Brain microvascular endothelial cell (primary cell): ENCODE data around the gene MAPK10.

Source experiments
- DNase-seq: peaks from one replicate; pipeline ENCODE4 v3.0.0-alpha.2; 2020
- H3K27ac ChIP-seq: fragments of 250-450 bp; sonication (Bioruptor Pico); 2 replicates; pipeline ENCODE4 v1.5.1; 2020; ENCODE audit warnings: mild to moderate bottlenecking, moderate library complexity
- H3K27me3 ChIP-seq: fragments of 250-450 bp; sonication (Bioruptor Pico); replicated peaks from 2 replicates; pipeline ENCODE4 v1.5.1; 2020; ENCODE audit warnings: mild to moderate bottlenecking
- H3K36me3 ChIP-seq: fragments of 250-450 bp; sonication (Bioruptor Pico); replicated peaks from 2 replicates; pipeline ENCODE4 v1.5.1; 2020; ENCODE audit warnings: mild to moderate bottlenecking
- H3K4me3 ChIP-seq: 2 replicates; pipeline ENCODE4 v1.5.1; 2011; ENCODE audit warnings: low read depth, mild to moderate bottlenecking, control low read depth, low read length, moderate library complexity
- CTCF ChIP-seq: IDR thresholded peaks from 2 replicates; pipeline ENCODE4 v1.5.1; 2011; ENCODE audit warnings: low read depth, mild to moderate bottlenecking, moderate library complexity, low read length, control low read depth, inconsistent platforms; ENCODE audit errors: missing control alignments
- in situ Hi-C: cut with HindIII; loops from 2 replicates; pipeline ENCODE4 v1.10.0; 2017; ENCODE audit warnings: low sequenced_read_pairs, low pct_ligation_motif_present

The MAPK10 gene

DNA sequence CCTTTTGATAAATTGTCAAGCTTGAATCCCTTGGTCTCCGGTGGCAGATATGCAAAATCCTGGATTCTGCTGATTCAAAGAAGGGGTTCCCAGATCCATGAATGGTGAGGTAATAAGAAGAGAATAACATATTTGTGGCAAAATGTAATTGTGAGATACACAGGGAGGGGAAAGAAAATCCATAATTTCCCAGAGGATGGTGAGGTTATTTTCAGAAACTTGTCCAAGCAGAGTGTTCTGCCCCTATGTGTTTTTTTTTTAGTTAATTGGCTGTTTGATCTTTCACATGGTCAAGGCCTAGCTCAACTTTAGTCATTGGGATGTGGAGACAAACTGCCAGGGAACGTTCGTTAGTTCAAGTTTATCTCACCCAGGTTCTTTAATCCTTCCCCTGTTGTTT lies 408.8 kb downstream of the MAPK10 start:
- no peak for TF ChIP-seq CTCF
- in situ Hi-C loops = no loop called here

DNA sequence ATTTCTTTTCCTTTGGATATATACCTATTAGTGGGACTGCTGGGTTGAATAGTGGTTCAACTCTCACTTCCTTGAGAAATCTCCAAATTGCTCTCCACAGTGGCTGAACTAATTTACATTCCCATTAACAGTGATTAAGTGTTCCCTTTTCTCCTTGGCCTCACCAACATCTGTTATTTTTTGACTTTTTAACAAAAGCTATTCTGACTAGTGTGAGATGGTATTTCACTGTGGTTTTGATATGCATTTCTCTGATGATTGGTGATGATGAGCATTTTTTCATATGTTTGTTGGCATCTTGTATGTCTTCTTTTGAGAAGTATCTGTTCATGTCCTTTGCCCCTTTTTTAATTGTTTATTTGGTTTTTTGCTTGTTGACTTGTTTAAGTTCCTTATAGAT lies 413.0 kb downstream of the MAPK10 start:
- H3K4me3 ChIP-seq = no peak overlapping the region
- no peaks in the 10 kb centered on the region for H3K36me3 ChIP-seq
- in situ Hi-C loops = no loop called here
- no peak for DNase-seq
- H3K27me3 ChIP-seq = no peaks in the 10 kb centered on the region
- TF ChIP-seq CTCF = no peak
- no peak overlapping the region for H3K27ac ChIP-seq

More for the DNA sequence above, 408.8 kb downstream of the MAPK10 start:
- H3K4me3 ChIP-seq = no peak overlapping the region
- H3K27ac ChIP-seq = no peak overlapping the region
- H3K27me3 ChIP-seq = no peaks in the 10 kb centered on the region
- H3K36me3 ChIP-seq = no peaks in the 10 kb centered on the region
- DNase-seq = no peak

GRCh38 chr4:85942107-85942506 lies 417.7 kb downstream of the MAPK10 start:
- no peak for DNase-seq
- no peak overlapping the region for H3K4me3 ChIP-seq
- H3K27me3 ChIP-seq = no peaks in the 10 kb centered on the region
- in situ Hi-C loops = no loop called here
- TF ChIP-seq CTCF = no peak
- no peak overlapping the region for H3K27ac ChIP-seq
- H3K36me3 ChIP-seq = no peaks in the 10 kb centered on the region

GRCh38 chr4:85940151-85940550 lies 419.7 kb downstream of the MAPK10 start:
- Histone ChIP-seq H3K36me3 (no peaks in the 10 kb centered on the region), H3K27me3 (no peaks in the 10 kb centered on the region), H3K4me3 (no peak overlapping the region), H3K27ac (no peak overlapping the region)
- TF ChIP-seq CTCF = no peak
- DNase-seq = no peak
- in situ Hi-C loops = no loop called here
